Prostate gland (tissue), 2 donors: ENCODE data around the gene PALS1. TPM values are rescaled to one million over a fixed set of nuclear protein-coding genes. Genes with fewer than 3 reads are reported as not detected.

Experiments used
- DNase-seq: peaks from one replicate; pipeline ENCODE4 v3.0.0-alpha.2; 2019; ENCODE audit warnings: low spot score
- H3K27ac ChIP-seq, 2 donors: fragments of 200-600 bp; sonication (generic); 2 replicates each; pipeline ENCODE4 v1.5.1; 2017 to 2019
- H3K27me3 ChIP-seq: fragments of 200-600 bp; sonication (generic); replicated peaks from 2 replicates; pipeline ENCODE4 v1.5.1; 2019; ENCODE audit not compliant: insufficient read depth
- H3K36me3 ChIP-seq, 2 donors: fragments of 200-600 bp; sonication (generic); 1 replicate in 1 of 2; 2 replicates in 1 of 2; pipeline versions ENCODE4 v1.5.1 to v1.8.1; 2017 to 2019
- H3K4me1 ChIP-seq: fragments of 200-600 bp; sonication (generic); replicated peaks from 2 replicates; pipeline ENCODE4 v1.5.1; 2019
- H3K4me3 ChIP-seq, 2 donors: fragments of 200-600 bp; sonication (generic); 2 replicates each; pipeline ENCODE4 v1.5.1; 2017 to 2019
- H3K9me3 ChIP-seq: fragments of 200-600 bp; sonication (generic); 2 replicates; pipeline ENCODE4 v1.5.1; 2017
- CTCF ChIP-seq, 4 experiments: fragments of 200-600 bp in 2 of 4; fragments of 450-650 bp in 2 of 4; sonication (generic) in 2 of 4; IDR thresholded peaks; 1 replicate in 3 of 4; 2 replicates in 1 of 4; pipeline ENCODE4 v1.5.1; 2016 to 2019; ENCODE audit warnings: antibody characterized with exemption in 4 of 4, mild to moderate bottlenecking in 2 of 4, moderate library complexity in 2 of 4
- POLR2A ChIP-seq: fragments of 450-650 bp; IDR thresholded peaks from one replicate; pipeline ENCODE4 v1.6.1; 2016; ENCODE audit warnings: antibody characterized with exemption, mild to moderate bottlenecking
- POLR2AphosphoS5 ChIP-seq: sonication (generic); formaldehyde crosslinking; IDR thresholded peaks from one replicate; pipeline ENCODE4 v1.6.1; 2017; ENCODE audit warnings: antibody characterized with exemption
- WGBS: methylation state at CpG from one replicate; pipeline ENCODE4 v1.1.5; 2018; 5-methylcytosine and 5-hydroxymethylcytosine counted together
- intact Hi-C: fragments of 100-400 bp; cut with DNase I; formaldehyde crosslinking; loops from one replicate; pipeline ENCODE4 v1.14.2; 2022
- total RNA-seq, 2 donors: library from RNA; depleted of rRNA; stranded (reverse); fragments of >200 nt; gene quantifications; one replicate each; pipeline ENCODE4 v1.1.0, GENCODE V29; 2016

PALS1 gene
- total RNA-seq = 10 to 100 TPM; 22.3 to 36.5 TPM

GRCh38 chr14:67241411-67242167 is at the start of gene PALS1:
Gene PALS1, plus strand, starts transcription at chr14:67241435. Its CDS starts 37,736 bp downstream, at chr14:67279171.
- no peak for DNase-seq
- Histone ChIP-seq H3K4me1 (peaks cover 3% of the 10 kb centered on the region), H3K9me3 (no peaks in the 10 kb centered on the region), H3K27me3 (no peaks in the 10 kb centered on the region), H3K36me3 (no peaks in the 10 kb centered on the region), H3K4me3 (peak within 1 kb of the TSS; percentile 94 to 96), H3K27ac (peak within 1 kb of the TSS; percentile 98)
- TF ChIP-seq POLR2A (peak; percentile 32), POLR2AphosphoS5 (peak; percentile 17), CTCF (IDR thresholded peaks at IDR 0.05) (no peak)
- WGBS = under 1% methylated on average over 56 of the region's 64 CpGs
- intact Hi-C loops = no loop called here

GRCh38 chr14:67191768-67192290 is 49.4 kb upstream of the PALS1 start:
- H3K27ac ChIP-seq = no peak overlapping the region
- H3K4me1 ChIP-seq = no peaks in the 10 kb centered on the region
- intact Hi-C loops = no loop called here
- no peaks in the 10 kb centered on the region for H3K27me3 ChIP-seq
- no peaks in the 10 kb centered on the region for H3K36me3 ChIP-seq
- H3K4me3 ChIP-seq = no peak overlapping the region
- WGBS = 70% methylated on average over 8 of the region's 8 CpGs
- DNase-seq = no peak
- H3K9me3 ChIP-seq = no peaks in the 10 kb centered on the region
- TF ChIP-seq CTCF (IDR thresholded peaks at IDR 0.05) = no peak
- no peak for TF ChIP-seq POLR2AphosphoS5

DNA sequence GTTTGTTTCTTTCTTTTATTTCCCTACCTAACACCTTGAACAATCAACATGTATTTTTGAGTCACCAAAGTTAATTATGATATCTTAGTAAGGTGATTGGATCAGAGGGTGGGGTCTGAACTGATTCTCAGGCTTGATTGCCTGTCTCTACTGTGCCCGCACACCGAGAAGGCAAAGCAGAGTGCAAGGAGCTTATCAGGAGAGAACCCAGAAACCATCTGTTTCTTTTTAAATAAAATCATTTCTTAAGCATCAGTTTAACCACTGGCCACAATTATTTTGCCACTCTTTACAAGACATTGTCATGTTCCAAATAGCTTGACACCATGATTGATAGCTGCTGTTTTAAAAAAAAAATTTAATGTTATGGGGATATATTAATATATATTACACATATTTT is 48.9 kb upstream of the PALS1 start:
- TF ChIP-seq CTCF (IDR thresholded peaks at IDR 0.05) = no peak
- TF ChIP-seq POLR2AphosphoS5 = no peak
- no peak for TF ChIP-seq POLR2A
- DNase-seq = no peak
- Histone ChIP-seq H3K9me3 (no peaks in the 10 kb centered on the region), H3K4me3 (no peak overlapping the region), H3K4me1 (no peaks in the 10 kb centered on the region), H3K27me3 (no peaks in the 10 kb centered on the region), H3K36me3 (no peaks in the 10 kb centered on the region), H3K27ac (no peak overlapping the region)
- intact Hi-C loops = no loop called here
- 90% methylated on average over 2 of the region's 2 CpGs for whole genome bisulfite sequencing

DNA sequence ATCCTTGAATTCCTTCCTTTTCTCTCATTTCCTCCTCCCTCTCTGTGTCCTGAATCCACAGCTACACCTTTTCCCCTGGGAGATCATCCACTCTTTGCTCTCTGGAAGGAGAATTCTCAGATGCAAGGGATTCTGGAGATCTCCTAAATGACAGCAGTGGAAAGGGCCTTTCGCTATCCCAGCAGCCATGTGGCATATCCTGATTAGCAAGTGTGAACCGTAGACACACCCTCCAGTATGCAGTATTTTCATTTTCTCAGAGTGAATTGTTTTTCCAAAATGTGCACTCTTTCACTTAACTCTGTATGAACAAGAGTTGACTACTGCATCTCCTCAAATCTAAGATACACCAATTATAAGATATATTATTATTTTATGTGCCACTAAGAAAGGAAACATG is 46.0 kb upstream of the PALS1 start:
- Histone ChIP-seq H3K4me1 (no peaks in the 10 kb centered on the region), H3K4me3 (no peak overlapping the region), H3K36me3 (no peaks in the 10 kb centered on the region), H3K9me3 (no peaks in the 10 kb centered on the region), H3K27ac (no peak overlapping the region), H3K27me3 (no peaks in the 10 kb centered on the region)
- intact Hi-C loops = no loop called here
- TF ChIP-seq CTCF (IDR thresholded peaks at IDR 0.05) (no peak), POLR2AphosphoS5 (no peak), POLR2A (no peak)
- 84% methylated on average over 2 of the region's 2 CpGs for WGBS
- no peak for DNase-seq

GRCh38 chr14:67199016-67199415 is 42.2 kb upstream of the PALS1 start:
- H3K9me3 ChIP-seq = no peaks in the 10 kb centered on the region
- H3K27ac ChIP-seq = no peak overlapping the region
- H3K4me3 ChIP-seq = no peak overlapping the region
- no peaks in the 10 kb centered on the region for H3K27me3 ChIP-seq
- DNase-seq = no peak
- TF ChIP-seq POLR2A (no peak), POLR2AphosphoS5 (no peak), CTCF (IDR thresholded peaks at IDR 0.05) (no peak)
- intact Hi-C loops = no loop called here
- no peaks in the 10 kb centered on the region for H3K4me1 ChIP-seq
- WGBS = 91% methylated on average over 6 of the region's 6 CpGs
- no peaks in the 10 kb centered on the region for H3K36me3 ChIP-seq
